22Rv1 (cell line): ENCODE data around the gene IPO5.

ENCODE experiments used
- H3K27ac ChIP-seq: fragments of 450-650 bp; 2 replicates; pipeline ENCODE4 v1.5.1; 2017
- CTCF ChIP-seq: fragments of 450-650 bp; IDR thresholded peaks from 2 replicates; pipeline ENCODE4 v1.5.1; 2017; ENCODE audit warnings: mild to moderate bottlenecking
- ZFX ChIP-seq: fragments of 450-650 bp; IDR thresholded peaks from 2 replicates; pipeline ENCODE4 v1.6.1; 2017; ENCODE audit warnings: antibody characterized with exemption, borderline replicate concordance

Gene IPO5

GRCh38 chr13:98014766-98015165, 61.3 kb downstream of the IPO5 start:
- no peak overlapping the region for H3K27ac ChIP-seq
- TF ChIP-seq CTCF, result no peak
- TF ChIP-seq ZFX, result no peak

- TF ChIP-seq CTCF (no peak), ZFX (no peak)
Measured at GRCh38 chr13:98018293-98018692, 64.8 kb downstream of the IPO5 start.

GRCh38 chr13:98019186-98019585, 65.7 kb downstream of the IPO5 start:
- TF ChIP-seq ZFX (no peak), CTCF (no peak)
- H3K27ac ChIP-seq, result no peak overlapping the region

More at GRCh38 chr13:98018293-98018692, 64.8 kb downstream of the IPO5 start:
- no peak overlapping the region for H3K27ac ChIP-seq

GRCh38 chr13:98020271-98020670, 66.8 kb downstream of the IPO5 start:
- no peak overlapping the region for H3K27ac ChIP-seq
- TF ChIP-seq ZFX, result no peak
- no peak for TF ChIP-seq CTCF

- H3K27ac ChIP-seq, result no peak overlapping the region
- TF ChIP-seq ZFX (no peak), CTCF (no peak)
Measured at GRCh38 chr13:98022210-98022609, 68.7 kb downstream of the IPO5 start.

GRCh38 chr13:98025480-98026025, 72.1 kb downstream of the IPO5 start:
- TF ChIP-seq CTCF (no peak), ZFX (no peak)
- no peak overlapping the region for H3K27ac ChIP-seq

- no peak overlapping the region for H3K27ac ChIP-seq
Measured at GRCh38 chr13:98026457-98026857, 73.0 kb downstream of the IPO5 start.

More at GRCh38 chr13:98026457-98026857, 73.0 kb downstream of the IPO5 start:
- TF ChIP-seq CTCF, result no peak
- TF ChIP-seq ZFX, result no peak
